GM12878 (cell line): Measurements from ENCODE around the gene TOM1L2. TPM values are rescaled to one million over a fixed set of nuclear protein-coding genes. Genes with fewer than 3 reads are reported as not detected.

ENCODE experiments used
- CBFB ChIP-seq: IDR thresholded peaks from 2 replicates; pipeline ENCODE4 v1.6.1; 2016; ENCODE audit warnings: antibody characterized with exemption, low read depth
- CBX5 ChIP-seq: sonication (generic); IDR thresholded peaks from 2 replicates; pipeline ENCODE4 v1.6.1; 2016; ENCODE audit warnings: low read depth, moderate library complexity, mild to moderate bottlenecking, inconsistent platforms
- EGR1 ChIP-seq, 2 experiments: IDR thresholded peaks; 1 replicate in 1 of 2; 2 replicates in 1 of 2; pipeline ENCODE4 v1.6.1; 2011 to 2012; ENCODE audit warnings: low read depth in 2 of 2, low read length in 2 of 2, borderline replicate concordance in 1 of 2, mild to moderate bottlenecking in 1 of 2, moderate library complexity in 1 of 2
- ETV6 ChIP-seq, 2 experiments: fragments of 450-650 bp in 1 of 2; IDR thresholded peaks in 1 of 2; conservative IDR thresholded peaks in 1 of 2; 2 replicates each; pipeline ENCODE4 v1.6.1; 2014; ENCODE audit warnings: antibody characterized with exemption in 1 of 2, borderline replicate concordance in 1 of 2, low read depth in 1 of 2, mild to moderate bottlenecking in 1 of 2, moderate library complexity in 1 of 2
- GATAD2B ChIP-seq: fragments of 450-650 bp; conservative IDR thresholded peaks from 2 replicates; pipeline ENCODE4 v1.6.1; 2017; ENCODE audit warnings: low read depth, mild to moderate bottlenecking, moderate library complexity
- HDGF ChIP-seq: fragments of 450-650 bp; IDR thresholded peaks from 2 replicates; pipeline ENCODE4 v1.6.1; 2016; ENCODE audit warnings: antibody characterized with exemption
- KLF5 ChIP-seq: fragments of 450-650 bp; IDR thresholded peaks from 2 replicates; pipeline ENCODE4 v1.6.1; 2014; ENCODE audit warnings: mild to moderate bottlenecking; ENCODE audit not compliant: partially characterized antibody
- MEF2B ChIP-seq: fragments of 450-650 bp; IDR thresholded peaks from 2 replicates; pipeline ENCODE4 v1.6.1; 2018; ENCODE audit warnings: mild to moderate bottlenecking, moderate library complexity; ENCODE audit not compliant: partially characterized antibody, poor library complexity, severe bottlenecking
- MXI1 ChIP-seq: fragments of 150-350 bp; IDR thresholded peaks from 2 replicates; pipeline ENCODE4 v1.6.1; 2011; ENCODE audit warnings: low read depth, mild to moderate bottlenecking, inconsistent platforms, low read length, improper control_type of control experiment
- MYB ChIP-seq: fragments of 150-350 bp; IDR thresholded peaks from 2 replicates; pipeline ENCODE4 v1.6.1; 2014; ENCODE audit warnings: mild to moderate bottlenecking, low read depth, low read length, borderline replicate concordance
- NFYB ChIP-seq: IDR thresholded peaks from 2 replicates; pipeline ENCODE4 v1.6.1; 2011; ENCODE audit warnings: low read depth, mild to moderate bottlenecking, low read length, improper control_type of control experiment, moderate library complexity; ENCODE audit not compliant: insufficient read depth
- NKRF ChIP-seq: fragments of 450-650 bp; conservative IDR thresholded peaks from 2 replicates; pipeline ENCODE4 v1.6.1; 2017; ENCODE audit warnings: mild to moderate bottlenecking, moderate library complexity
- NR2C2 ChIP-seq: IDR thresholded peaks from 2 replicates; pipeline ENCODE4 v1.6.1; 2011; ENCODE audit warnings: borderline replicate concordance, low read depth; ENCODE audit not compliant: control insufficient read depth, insufficient read length
- RCOR1 ChIP-seq: conservative IDR thresholded peaks from 2 replicates; pipeline ENCODE4 v1.6.1; 2012; ENCODE audit warnings: low read depth, low read length, improper control_type of control experiment
- RFX5 ChIP-seq: IDR thresholded peaks from 2 replicates; pipeline ENCODE4 v1.6.1; 2011; ENCODE audit warnings: low read depth, low read length, improper control_type of control experiment
- RUNX3 ChIP-seq: IDR thresholded peaks from 2 replicates; pipeline ENCODE4 v1.6.1; 2012; ENCODE audit warnings: low read length, inconsistent platforms
- SKIL ChIP-seq: fragments of 450-650 bp; IDR thresholded peaks from 2 replicates; pipeline ENCODE4 v1.6.1; 2017; ENCODE audit warnings: mild to moderate bottlenecking, low read depth, inconsistent platforms; ENCODE audit not compliant: poor library complexity, severe bottlenecking
- SMAD1 ChIP-seq: fragments of 450-650 bp; IDR thresholded peaks from 2 replicates; pipeline ENCODE4 v1.6.1; 2018; ENCODE audit warnings: mild to moderate bottlenecking, low read depth; ENCODE audit not compliant: partially characterized antibody
- SMAD5 ChIP-seq: IDR thresholded peaks from 2 replicates; pipeline ENCODE4 v1.6.1; 2016; ENCODE audit warnings: antibody characterized with exemption, low read depth
- SREBF1 ChIP-seq: IDR thresholded peaks from 2 replicates; pipeline ENCODE4 v1.6.1; 2012; ENCODE audit warnings: mild to moderate bottlenecking, low read length
- TBL1XR1 ChIP-seq: IDR thresholded peaks from 2 replicates; pipeline ENCODE4 v1.6.1; 2012; ENCODE audit warnings: low read depth, low read length, improper control_type of control experiment
- WRNIP1 ChIP-seq: IDR thresholded peaks from 2 replicates; pipeline ENCODE4 v1.6.1; 2011; ENCODE audit warnings: low read depth, low read length, improper control_type of control experiment, borderline replicate concordance
- polyA plus RNA-seq, 11 experiments: library from polyadenylated mRNA; depleted of rRNA in 4 of 11; unstranded in 6 of 11; stranded (reverse) in 5 of 11; fragments of >200 nt; fragmentation: Nextera tagmentation in 4 of 11; fragmentation: Illumina TruSeq in 1 of 11; extraction: Ambion mirVana in 4 of 11; extraction: Trizol in 1 of 11; gene quantifications; 1 replicate in 1 of 11; 2 replicates in 10 of 11; pipeline versions ENCODE4 v1.2.1 to v1.2.3, GENCODE V29; 2011 to 2016; ENCODE audit warnings: inconsistent platforms in 2 of 11, missing spikeins in 2 of 11, low read depth in 1 of 11
- total RNA-seq, 4 experiments: library from RNA; depleted of rRNA in 3 of 4; stranded (reverse); fragments of >200 nt in 3 of 4; fragmentation: Illumina TruSeq in 1 of 4; extraction: Trizol in 1 of 4; gene quantifications; 2 replicates each; pipeline versions ENCODE4 v1.2.1 to v1.2.3, GENCODE V29; 2013 to 2021
- TF ChIP-seq, protein P1 (sequence below): fragments of 450-650 bp; IDR thresholded peaks from 2 replicates; pipeline ENCODE4 v1.6.1; 2017; ENCODE audit warnings: borderline replicate concordance

Gene TOM1L2
- total and polyA plus RNA-seq, 10 of the 15 experiments (the other 5 are each of a cell fraction or from before 2014, with no cell fraction given): 0.19 to 19.2 (median 8.1) TPM

DNA sequence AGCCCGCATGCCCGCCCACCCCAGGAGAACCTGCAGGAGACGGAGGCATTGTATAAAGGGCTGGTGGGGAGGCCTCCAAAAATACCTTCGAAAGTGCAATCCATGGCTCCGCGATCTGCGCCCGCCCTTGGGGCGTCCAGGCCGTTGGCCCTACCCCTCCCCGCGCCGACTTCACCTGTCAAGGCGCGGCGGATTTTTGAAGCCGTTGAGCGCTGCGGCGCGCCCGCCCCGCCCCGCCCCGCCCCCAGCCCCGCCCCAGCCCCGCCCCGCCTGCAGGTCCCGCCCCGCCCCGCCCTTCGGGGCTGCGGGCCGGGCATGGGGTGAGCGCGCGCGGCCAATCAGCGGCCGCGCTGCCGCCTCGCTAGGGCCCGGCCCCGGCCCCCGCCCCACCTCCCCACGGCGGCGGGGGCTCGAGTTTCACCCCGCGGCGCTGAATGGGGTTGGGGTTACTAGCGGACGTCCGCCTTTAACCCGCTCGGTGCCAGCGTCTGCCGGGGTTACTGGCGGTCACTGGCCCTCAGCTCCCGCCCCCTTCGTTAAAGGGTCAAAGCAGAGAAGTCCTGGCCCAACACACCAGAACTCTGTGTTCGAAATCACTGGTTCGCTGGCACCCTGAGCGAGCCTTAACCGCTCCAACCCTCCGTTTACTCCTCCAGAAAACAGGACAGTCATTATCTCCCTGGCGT, 148.6 kb downstream of the TOM1L2 start (continued):
- TF ChIP-seq SREBF1 (peak; percentile 50; the same call in 1 of the 2 replicates), MXI1 (0 out of 2 replicates have a peak, but pooled peaks have one; percentile 22), NR2C2 (no peak), EGR1 (IDR thresholded peaks at IDR 0.05; ENCODE audit: borderline replicate concordance in 1 of 2, low read depth in 2 of 2, low read length in 2 of 2) (peak in 1 of 2 experiments; percentile 3; a peak in 1 of 3 replicates), WRNIP1 (no peak), NKRF (no peak), SMAD1 (no peak), RUNX3 (peak; percentile 6; the same call in 1 of the 2 replicates), SMAD5 (no peak), SKIL (peak; percentile 53), KLF5 (peak; percentile 67), MEF2B (no peak), ETV6 (conservative IDR thresholded peaks at IDR 0.05 in 1 of 2, IDR thresholded peaks at IDR 0.05 in 1 of 2; ENCODE audit: borderline replicate concordance in 1 of 2, low read depth in 1 of 2) (no peak), MYB (no peak), RCOR1 (no peak), HDGF (peak; percentile 65; the same call in 1 of the 2 replicates), NFYB (peak; percentile 38; the same call in 1 of the 2 replicates), CBFB (no peak), CBX5 (no peak), RFX5 (no peak), TBL1XR1 (peak; percentile 53; the same call in 1 of the 2 replicates), GATAD2B (peak; percentile 31; the same call in 1 of the 2 replicates)
- TF ChIP-seq, protein P1, sequence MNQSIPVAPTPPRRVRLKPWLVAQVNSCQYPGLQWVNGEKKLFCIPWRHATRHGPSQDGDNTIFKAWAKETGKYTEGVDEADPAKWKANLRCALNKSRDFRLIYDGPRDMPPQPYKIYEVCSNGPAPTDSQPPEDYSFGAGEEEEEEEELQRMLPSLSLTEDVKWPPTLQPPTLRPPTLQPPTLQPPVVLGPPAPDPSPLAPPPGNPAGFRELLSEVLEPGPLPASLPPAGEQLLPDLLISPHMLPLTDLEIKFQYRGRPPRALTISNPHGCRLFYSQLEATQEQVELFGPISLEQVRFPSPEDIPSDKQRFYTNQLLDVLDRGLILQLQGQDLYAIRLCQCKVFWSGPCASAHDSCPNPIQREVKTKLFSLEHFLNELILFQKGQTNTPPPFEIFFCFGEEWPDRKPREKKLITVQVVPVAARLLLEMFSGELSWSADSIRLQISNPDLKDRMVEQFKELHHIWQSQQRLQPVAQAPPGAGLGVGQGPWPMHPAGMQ: no peak
